ENCODE data around the gene HOXA13.

Gene HOXA13

DNA sequence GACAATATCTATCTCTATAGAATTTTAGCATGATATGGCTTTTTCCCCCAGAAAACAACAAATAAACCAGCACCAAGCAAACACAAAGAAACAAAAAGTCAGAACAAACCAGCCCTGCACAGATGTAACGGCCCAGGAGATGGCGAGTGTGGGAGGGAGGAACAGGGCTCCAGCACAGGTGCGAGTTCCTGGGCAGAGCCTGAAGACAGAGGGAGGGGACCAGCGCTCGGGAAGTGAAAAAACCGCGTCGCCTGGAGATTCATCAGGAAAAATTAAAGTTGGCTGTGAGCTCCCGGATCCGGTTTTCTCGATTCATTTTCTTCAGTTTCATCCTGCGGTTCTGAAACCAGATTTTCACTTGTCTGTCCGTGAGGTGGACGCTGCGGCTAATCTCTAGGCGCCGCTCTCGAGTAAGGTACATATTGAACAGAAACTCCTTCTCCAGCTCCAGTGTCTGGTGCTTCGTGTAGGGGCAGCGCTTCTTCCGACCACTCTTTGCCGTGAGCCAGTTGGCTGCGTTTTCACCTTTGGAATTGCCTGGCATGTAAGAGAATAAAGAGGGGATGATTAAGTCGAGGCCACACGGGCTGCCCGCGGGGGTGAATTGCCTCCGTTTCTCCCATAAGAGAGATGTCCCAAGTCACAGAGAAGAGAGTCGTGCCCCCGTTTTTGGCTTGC is 28.1 kb downstream of the HOXA13 start:
- TF ChIP-seq CTCF (IDR thresholded peaks at IDR 0.05), result no peak

GRCh38 chr7:27171325-27171636 is 28.6 kb downstream of the HOXA13 start:
- no peak for TF ChIP-seq CTCF (IDR thresholded peaks at IDR 0.05)

DNA sequence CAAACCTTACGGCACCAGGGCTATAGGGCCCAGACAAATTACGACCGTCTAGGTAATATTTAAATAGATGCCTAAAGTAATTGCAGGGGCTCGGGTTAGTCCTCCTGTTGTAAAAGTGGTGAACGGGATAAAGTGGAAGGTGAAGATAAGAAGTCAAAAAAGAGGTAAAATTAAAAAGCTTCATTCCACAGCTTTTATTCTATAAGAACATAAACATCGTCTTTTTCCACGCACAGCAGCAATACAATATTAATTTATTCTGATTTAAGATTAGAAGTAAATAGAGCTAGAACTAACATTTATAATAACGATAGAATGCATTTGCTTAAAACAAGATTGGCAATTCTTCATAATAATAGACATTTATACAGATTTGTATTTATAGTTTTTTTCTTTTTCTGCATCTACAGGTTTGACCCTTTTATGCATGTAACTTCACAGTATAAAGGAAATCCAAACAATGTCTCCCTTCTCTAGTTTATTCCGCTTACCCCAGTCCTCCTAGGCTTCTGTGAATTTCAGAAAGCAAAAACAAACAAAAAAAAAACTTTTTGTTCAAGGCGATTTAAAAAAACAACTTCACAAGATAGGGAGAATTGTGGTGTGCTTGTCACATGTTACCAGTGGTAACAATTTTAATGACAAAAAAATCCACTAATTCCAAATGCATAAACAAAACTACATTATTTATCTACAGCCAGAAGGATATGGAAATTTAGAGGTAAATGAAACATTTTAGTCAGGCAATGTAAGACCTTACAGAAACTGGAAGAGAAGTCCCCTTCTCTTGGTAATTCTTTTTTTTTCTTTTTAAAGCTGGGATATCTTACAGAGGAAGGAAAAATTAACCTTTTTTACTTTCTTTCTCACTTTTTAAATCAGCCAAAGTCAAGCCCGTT is 29.2 kb downstream of the HOXA13 start:
- no peak for TF ChIP-seq CTCF (IDR thresholded peaks at IDR 0.05)

DNA sequence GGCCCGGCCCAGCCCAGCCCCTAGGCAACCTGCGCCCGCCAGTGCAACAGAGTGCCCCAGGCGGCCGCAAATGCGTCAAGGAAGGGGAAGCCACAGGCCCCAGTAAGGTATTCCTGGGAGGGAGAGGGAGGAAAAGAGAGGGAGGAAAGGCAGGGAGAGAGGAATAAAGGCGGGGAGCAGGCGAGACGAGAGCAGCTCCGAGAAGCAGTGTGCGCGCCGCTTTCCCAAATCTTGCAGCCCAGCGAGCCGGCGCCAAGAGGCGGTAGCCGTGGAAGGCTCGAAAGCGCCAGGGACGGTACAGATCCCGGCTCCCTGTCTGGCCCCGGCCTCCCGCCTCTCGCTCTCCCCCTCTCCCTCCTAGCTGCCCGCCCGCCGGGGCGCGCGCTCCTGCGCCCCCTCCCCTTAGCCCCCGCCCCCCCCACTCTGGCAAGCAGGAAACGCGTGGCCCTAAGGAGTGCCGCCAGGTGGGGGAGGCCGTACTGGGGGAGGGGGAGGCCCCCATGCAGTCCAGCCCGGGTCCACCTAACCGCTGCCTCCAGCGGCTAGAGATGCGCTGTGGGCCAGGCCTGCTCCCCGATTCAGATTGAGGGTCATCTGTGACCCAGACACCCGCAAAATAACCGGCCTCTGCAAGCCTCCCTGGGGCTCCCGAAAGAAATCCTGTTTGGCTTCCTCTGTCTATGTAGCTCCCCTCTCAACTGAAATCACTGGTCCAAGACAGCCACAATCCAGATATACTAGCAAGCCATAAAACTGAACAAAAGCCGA is 30.0 kb downstream of the HOXA13 start:
- no peak for TF ChIP-seq CTCF (IDR thresholded peaks at IDR 0.05)

GRCh38 chr7:27168265-27168947 is 31.5 kb downstream of the HOXA13 start:
- TF ChIP-seq CTCF (IDR thresholded peaks at IDR 0.05), result no peak

DNA sequence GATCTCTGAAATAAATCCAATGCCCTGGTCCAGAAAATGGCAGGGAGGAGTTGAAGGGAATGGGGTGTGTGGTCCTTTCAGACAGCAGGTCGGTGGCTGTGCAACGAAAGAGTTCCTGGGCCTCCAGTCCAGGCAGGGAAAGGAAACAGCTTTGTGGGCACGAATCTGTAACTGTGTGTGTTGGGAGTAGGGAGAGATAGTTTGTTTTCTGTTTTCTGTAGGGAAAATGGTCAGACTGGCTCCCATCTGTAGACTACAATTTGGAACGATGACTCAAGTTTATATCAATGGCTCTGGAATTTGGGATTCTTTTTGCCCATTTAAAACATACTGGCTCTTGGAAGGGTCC is 32.0 kb downstream of the HOXA13 start:
- no peak for TF ChIP-seq CTCF (IDR thresholded peaks at IDR 0.05)

All from LNCAP (cell line).